ENCODE data around the gene DSP.

DSP gene

DNA sequence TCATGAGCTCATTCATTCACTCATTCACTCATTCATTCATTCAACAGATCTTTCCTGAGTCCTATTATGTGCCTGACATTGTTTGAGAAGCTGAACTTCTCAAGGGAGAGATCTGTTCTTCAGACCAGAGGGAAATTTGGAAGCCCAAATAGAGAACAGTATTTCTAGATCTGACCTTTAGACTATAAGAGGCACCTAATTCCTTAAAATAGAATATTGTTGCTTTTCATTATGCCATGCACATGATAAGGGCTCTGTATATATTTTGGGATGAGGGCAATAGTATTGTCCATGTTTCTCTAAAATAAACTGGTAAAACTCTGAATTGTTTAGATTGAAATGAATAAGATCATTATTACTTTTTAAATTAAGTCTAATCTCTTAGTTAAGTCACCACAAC lies 18.6 kb upstream of the DSP start:
- Histone ChIP-seq H3K27me3 (ENCODE audit: insufficient read depth, low read length, poor library complexity, severe bottlenecking) (no peaks in the 10 kb centered on the region), H3K9ac (ENCODE audit: low read depth, low read length, poor library complexity, severe bottlenecking) (no peak overlapping the region), H3K4me2 (ENCODE audit: low read depth, low read length, poor library complexity, severe bottlenecking) (no peak overlapping the region)

DNA sequence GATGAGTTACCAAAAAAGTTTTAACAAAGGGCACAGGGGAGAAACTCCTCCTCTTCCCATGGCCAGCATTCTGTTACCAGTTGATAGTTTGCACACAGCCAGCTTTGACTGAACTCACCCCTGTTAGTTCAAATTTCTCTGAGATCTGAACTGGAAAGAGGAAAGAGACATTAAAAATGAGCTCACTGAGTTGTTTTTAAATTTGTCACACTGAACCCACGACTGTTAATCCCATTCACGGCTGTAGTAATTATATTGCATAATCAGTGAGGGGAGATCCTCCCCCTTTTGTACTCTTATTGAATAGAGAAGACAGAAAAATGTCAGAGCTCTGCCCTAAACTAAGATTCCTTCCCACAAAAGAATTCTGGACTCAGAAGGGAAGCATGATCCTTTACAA lies 17.5 kb upstream of the DSP start:
- Histone ChIP-seq H3K4me2 (ENCODE audit: low read depth, low read length, poor library complexity, severe bottlenecking) (no peak overlapping the region), H3K79me2 (ENCODE audit: insufficient read depth, low read length) (no peaks in the 10 kb centered on the region), H3K4me3 (ENCODE audit: low read length, poor library complexity, severe bottlenecking) (no peak overlapping the region), H3K4me1 (ENCODE audit: insufficient read depth, low read length, poor library complexity, severe bottlenecking) (no peaks in the 10 kb centered on the region), H3K27me3 (ENCODE audit: insufficient read depth, low read length, poor library complexity, severe bottlenecking) (no peaks in the 10 kb centered on the region), H3K9me2 (replicated peaks; ENCODE audit: low read depth, low read length) (no peaks in the 10 kb centered on the region), H4K20me1 (ENCODE audit: insufficient read depth, low read length, poor library complexity, severe bottlenecking) (no peaks in the 10 kb centered on the region), H3K9me3 (ENCODE audit: insufficient read depth, low read depth, low read length) (no peaks in the 10 kb centered on the region), H3K9ac (ENCODE audit: low read depth, low read length, poor library complexity, severe bottlenecking) (no peak overlapping the region), H3K36me3 (ENCODE audit: insufficient read depth, low read length) (no peaks in the 10 kb centered on the region), H3F3A (ENCODE audit: low read depth) (no peaks in the 10 kb centered on the region), H2AFZ (ENCODE audit: low read length) (no peak overlapping the region)
- no peak for TF ChIP-seq EZH2phosphoT487 (IDR thresholded peaks at IDR 0.05; ENCODE audit: borderline replicate concordance)
- TF ChIP-seq, protein P1, sequence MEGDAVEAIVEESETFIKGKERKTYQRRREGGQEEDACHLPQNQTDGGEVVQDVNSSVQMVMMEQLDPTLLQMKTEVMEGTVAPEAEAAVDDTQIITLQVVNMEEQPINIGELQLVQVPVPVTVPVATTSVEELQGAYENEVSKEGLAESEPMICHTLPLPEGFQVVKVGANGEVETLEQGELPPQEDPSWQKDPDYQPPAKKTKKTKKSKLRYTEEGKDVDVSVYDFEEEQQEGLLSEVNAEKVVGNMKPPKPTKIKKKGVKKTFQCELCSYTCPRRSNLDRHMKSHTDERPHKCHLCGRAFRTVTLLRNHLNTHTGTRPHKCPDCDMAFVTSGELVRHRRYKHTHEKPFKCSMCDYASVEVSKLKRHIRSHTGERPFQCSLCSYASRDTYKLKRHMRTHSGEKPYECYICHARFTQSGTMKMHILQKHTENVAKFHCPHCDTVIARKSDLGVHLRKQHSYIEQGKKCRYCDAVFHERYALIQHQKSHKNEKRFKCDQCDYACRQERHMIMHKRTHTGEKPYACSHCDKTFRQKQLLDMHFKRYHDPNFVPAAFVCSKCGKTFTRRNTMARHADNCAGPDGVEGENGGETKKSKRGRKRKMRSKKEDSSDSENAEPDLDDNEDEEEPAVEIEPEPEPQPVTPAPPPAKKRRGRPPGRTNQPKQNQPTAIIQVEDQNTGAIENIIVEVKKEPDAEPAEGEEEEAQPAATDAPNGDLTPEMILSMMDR (conservative IDR thresholded peaks at IDR 0.05; ENCODE audit: low read length), result no peak

More for the DNA sequence above, 18.6 kb upstream of the DSP start:
- Histone ChIP-seq H3K4me1 (ENCODE audit: insufficient read depth, low read length, poor library complexity, severe bottlenecking) (no peaks in the 10 kb centered on the region), H4K20me1 (ENCODE audit: insufficient read depth, low read length, poor library complexity, severe bottlenecking) (no peaks in the 10 kb centered on the region), H3K4me3 (ENCODE audit: low read length, poor library complexity, severe bottlenecking) (no peak overlapping the region), H3K36me3 (ENCODE audit: insufficient read depth, low read length) (no peaks in the 10 kb centered on the region), H3K9me2 (replicated peaks; ENCODE audit: low read depth, low read length) (no peaks in the 10 kb centered on the region), H3K9me3 (ENCODE audit: insufficient read depth, low read depth, low read length) (no peaks in the 10 kb centered on the region), H2AFZ (ENCODE audit: low read length) (no peak overlapping the region), H3F3A (ENCODE audit: low read depth) (no peaks in the 10 kb centered on the region), H3K79me2 (ENCODE audit: insufficient read depth, low read length) (no peaks in the 10 kb centered on the region)
- TF ChIP-seq, protein P1 (conservative IDR thresholded peaks at IDR 0.05; ENCODE audit: low read length), result no peak
- no peak for TF ChIP-seq EZH2phosphoT487 (IDR thresholded peaks at IDR 0.05; ENCODE audit: borderline replicate concordance)

DNA sequence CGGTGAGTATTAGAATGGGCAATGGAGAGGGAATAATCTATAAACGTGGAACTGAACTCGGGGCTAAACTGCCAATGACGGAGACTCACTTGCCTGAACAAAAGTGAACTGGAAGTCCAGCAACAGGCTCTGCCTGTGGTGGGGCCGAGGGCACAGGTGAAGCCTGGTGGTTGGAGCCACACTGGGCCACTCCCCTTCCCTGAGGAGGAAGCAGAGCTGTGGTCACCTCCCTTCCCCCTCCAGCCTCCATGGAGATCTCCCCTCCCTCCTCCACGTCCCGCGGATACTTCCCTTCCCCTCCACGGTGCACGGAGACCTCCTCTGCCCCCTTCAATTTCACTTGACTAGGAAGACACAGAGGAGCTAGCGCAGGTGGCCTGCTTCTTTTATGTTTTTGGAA lies 14.7 kb upstream of the DSP start:
- Histone ChIP-seq H4K20me1 (ENCODE audit: insufficient read depth, low read length, poor library complexity, severe bottlenecking) (no peaks in the 10 kb centered on the region), H3K79me2 (ENCODE audit: insufficient read depth, low read length) (no peaks in the 10 kb centered on the region), H3K4me3 (ENCODE audit: low read length, poor library complexity, severe bottlenecking) (no peak overlapping the region), H3K4me1 (ENCODE audit: insufficient read depth, low read length, poor library complexity, severe bottlenecking) (no peaks in the 10 kb centered on the region), H3K4me2 (ENCODE audit: low read depth, low read length, poor library complexity, severe bottlenecking) (no peak overlapping the region), H3K27me3 (ENCODE audit: insufficient read depth, low read length, poor library complexity, severe bottlenecking) (no peaks in the 10 kb centered on the region), H3K36me3 (ENCODE audit: insufficient read depth, low read length) (no peaks in the 10 kb centered on the region), H2AFZ (ENCODE audit: low read length) (no peak overlapping the region), H3K9ac (ENCODE audit: low read depth, low read length, poor library complexity, severe bottlenecking) (no peak overlapping the region), H3F3A (ENCODE audit: low read depth) (no peaks in the 10 kb centered on the region), H3K9me3 (ENCODE audit: insufficient read depth, low read depth, low read length) (no peaks in the 10 kb centered on the region), H3K9me2 (replicated peaks; ENCODE audit: low read depth, low read length) (no peaks in the 10 kb centered on the region)
- TF ChIP-seq EZH2phosphoT487 (IDR thresholded peaks at IDR 0.05; ENCODE audit: borderline replicate concordance), result no peak
- TF ChIP-seq, protein P1 (conservative IDR thresholded peaks at IDR 0.05; ENCODE audit: low read length), result no peak

All from Loucy (cell line).